NCI-H82 (cell line): ENCODE measurements around the gene RIMBP2.

Source experiments
- DNase-seq: peaks from one replicate; lab custom pipeline; 2025; lab: John Stamatoyannopoulos, UW

Gene RIMBP2

DNA sequence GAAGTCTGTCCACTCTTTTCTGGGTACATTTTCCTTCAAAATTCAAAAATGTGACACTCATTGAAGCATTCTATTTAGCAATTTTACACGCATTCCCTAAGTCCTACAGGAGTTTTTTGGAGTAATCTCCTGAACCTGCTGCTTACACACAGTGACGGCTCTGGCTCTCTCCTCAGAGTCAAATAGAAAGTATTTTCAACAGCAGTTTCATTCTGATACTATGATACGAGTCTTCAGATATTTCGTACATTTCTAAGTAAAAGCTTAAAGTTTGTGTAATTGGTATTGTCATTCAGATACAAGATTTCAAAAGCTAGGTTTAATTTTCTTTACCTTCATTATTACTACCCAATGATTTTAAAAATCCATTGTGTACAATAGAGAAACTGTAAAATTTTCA is 342.0 kb downstream of the RIMBP2 start:
- DNase-seq: no peak

DNA sequence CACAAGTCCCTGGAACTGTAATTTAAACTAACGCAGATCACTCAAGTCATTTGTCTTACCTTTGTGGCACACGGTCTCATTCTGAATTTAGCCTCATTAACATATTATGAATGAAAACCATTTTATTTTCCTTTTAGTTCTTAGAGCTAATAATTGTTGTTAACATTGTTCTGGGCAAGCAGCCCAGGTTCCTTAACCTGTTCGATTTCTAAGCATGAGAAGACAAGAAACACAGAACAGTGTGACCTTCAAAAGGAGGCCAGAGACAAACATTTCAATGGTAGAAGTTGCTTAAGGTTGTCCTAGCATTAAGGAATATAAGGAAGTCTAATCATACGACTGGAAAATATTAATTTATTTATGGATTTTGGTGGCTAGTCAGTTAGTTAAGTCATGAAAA is 343.2 kb downstream of the RIMBP2 start:
- no peak for DNase-seq

DNA sequence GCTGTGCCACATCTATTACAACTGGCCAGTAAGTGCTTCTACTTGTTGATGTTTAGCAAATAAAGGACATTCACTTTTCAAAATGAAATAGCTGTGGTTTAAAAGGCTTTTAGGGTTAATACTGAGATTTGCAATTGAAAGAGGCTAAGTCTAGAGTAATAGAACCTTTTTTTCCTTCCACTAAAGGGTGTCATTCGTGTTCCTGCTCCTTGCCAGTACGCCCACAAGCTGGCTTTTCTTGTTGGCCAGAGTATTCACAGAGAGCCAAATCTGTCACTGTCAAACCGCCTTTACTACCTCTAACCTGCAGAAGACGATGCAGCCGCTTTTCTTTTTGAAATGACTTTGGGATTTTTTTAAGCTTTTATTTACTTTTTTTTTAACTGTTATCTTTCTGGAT is 344.8 kb downstream of the RIMBP2 start:
- DNase-seq: no peak

DNA sequence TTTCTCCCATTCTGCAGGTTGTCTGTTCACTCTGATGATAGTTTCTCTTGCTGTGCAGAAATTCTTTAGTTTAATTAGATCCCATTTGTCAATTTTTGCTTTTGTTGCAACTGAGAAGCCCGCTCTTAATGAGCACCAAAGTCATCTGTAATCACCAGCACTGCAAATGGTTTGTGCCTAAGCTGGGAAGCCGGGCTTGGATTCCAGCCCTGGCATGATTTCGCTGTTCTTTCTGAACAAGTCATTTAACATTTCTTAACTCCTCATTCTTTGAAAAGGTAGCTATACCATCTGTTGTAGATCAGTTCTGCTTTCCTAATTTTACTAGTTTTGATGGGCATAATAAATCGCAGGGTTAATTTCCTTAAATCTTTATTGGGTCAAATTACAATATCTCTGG is 346.3 kb downstream of the RIMBP2 start:
- no peak for DNase-seq

DNA sequence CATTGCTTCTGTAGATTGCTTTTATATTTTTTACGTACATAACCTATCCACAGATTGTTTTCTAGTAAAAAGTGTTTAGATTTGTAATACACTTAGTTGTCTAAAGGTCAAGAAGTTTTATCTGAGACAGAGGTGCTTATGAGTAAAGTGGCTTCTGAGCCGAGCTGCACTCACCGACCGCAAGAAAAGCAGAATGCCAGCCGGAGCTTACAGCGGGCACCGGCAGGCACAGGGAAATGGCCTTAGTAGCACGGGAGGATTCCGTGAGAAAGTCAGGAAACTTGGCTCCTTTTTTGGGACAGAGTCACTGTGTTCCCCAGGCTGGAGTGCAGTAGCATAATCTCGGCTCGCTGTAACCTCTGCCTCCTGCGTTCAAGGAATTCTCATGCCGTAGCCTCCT is 348.6 kb downstream of the RIMBP2 start:
- DNase-seq: no peak

DNA sequence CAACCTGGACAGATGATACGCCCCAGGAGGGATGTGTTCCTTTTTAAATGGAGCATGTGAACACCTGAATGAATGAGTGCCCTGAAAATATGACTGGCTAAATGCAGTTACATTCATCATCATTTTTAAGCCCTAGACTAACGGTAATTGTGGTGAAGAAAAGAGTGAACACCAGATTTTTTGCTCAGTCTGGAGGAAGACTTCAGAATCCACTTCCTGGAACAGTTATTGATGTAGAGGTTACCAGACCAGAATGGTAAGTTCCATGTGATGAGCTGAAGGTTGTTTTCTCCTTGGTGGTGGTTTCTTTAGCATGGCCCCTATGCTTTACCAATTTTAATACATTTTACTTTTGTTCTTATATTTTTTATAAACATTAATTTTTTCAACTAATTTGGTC is 349.1 kb downstream of the RIMBP2 start:
- no peak for DNase-seq

DNA sequence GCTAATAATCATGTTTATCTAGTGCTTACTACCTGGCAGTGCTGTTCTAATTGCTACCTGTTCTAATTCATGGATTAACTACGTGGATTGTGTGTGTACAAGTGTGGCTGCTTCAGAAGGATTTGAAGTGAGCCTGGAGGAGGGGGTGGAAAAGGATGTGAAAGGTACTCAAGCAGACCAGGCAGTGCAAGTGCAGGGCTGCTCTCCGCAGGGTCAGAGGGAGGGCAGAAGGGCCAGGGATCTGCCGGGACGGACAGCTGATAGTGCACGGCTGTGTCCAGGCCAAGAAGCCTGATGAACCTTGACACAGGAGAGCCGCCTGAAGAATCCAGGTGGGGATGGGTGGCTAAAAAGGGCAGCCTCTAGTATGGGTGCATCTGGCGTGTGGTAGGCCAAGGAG is 349.9 kb downstream of the RIMBP2 start:
- no peak for DNase-seq

DNA sequence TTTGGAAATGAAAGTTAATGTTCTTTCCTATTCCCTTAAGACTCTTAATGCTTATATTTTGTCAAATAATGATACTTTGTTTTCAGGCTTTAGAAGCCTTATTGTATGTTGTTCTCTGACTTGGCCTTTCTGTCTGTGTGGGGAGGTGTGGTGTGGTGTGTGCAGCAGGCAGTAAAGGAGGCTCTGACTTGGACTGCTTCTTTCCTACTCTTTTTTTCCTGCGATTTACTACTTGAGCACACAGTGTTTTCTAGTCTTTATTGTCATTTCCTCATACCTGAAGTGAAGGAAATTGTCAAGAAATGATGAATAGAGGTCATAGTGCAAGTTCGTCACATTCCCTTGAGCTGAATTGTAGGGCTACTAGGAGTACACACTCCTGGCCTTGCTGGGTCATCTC is 351.5 kb downstream of the RIMBP2 start:
- DNase-seq: no peak

DNA sequence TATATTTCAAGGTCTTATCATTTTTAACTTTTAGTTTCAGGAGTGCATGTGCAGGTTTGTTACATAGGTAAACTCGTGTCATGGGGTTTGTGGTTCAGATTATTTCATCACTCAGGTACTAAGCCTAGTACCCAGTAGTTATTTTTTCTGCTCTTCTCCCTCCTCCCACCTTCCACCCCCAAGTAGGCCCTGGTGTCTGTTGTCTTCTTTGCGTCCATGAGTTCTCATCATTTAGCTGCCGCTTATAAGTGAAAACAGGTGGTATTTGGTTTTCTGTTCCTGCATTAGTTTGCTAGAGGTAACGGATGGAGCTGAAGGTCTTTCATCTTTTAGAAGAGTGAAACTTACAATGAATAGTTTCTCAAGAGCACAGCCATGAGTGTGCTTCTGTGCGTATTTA is 354.0 kb downstream of the RIMBP2 start:
- DNase-seq: no peak

DNA sequence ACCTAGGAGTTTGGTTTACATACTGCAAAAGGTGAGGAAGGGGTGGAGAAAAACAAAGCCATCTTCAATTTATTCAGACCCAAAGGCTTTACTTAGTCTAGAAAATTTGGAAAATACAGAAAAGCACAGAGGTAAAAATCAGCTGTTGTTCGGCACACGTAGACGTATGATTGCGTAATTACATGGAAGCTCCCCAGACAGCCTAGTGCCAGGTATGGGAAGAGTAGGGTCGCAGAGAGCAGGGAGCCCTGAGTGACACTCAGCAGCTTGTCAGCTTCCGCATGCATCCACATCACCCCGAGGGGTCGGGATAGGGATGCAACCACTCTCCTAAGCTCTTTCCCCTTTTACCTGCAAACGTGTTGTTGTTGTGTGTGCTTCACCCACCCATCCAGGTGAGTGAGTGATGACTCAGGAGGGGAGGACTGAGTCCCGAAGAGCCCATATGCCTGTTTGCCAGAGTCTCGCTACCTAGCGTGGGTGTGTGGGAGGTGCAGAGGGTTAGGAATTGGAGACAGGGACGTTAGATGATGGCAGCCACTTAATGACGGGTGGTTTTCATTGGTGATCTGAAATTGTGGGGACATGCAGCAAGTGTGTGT is 358.3 kb downstream of the RIMBP2 start:
- DNase-seq: no peak

DNA sequence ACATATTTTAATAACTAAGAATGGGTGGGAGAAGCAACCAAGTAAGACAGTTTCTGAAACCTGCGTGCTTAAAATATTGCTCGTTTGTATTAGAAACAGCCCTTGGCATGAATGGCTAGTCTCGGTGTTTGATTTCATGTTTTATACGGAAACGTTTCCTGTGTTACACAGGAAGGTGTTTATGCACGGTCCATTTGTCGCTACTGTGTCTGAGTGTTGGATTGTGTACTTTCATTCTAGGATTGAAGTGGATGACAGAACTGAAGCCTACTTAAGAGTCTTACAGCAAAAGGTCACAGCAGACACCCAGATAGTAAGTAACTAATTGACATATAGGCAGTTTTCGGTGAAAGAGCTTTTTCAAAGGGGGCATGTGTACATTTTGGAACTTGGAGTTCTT is 358.9 kb downstream of the RIMBP2 start:
- no peak for DNase-seq

DNA sequence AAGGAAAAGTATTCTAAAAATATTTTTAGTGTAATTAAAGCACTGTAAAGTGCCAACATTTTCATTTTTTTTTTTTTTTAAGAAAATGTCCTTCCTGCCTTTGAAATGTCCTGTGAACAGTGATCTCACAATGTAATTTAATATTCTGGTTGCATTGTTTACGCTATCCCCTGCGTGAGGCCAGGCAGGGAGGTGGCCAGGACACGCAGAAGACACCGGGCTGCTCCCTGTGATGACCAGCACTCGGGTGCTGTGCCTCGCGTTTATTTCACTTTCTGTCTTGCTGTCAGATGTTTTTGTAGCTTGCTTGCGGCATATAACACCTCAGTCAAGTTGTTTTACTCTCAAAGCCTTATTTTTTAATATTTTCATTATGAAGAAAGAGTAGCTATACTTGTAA is 359.9 kb downstream of the RIMBP2 start:
- DNase-seq: no peak

DNA sequence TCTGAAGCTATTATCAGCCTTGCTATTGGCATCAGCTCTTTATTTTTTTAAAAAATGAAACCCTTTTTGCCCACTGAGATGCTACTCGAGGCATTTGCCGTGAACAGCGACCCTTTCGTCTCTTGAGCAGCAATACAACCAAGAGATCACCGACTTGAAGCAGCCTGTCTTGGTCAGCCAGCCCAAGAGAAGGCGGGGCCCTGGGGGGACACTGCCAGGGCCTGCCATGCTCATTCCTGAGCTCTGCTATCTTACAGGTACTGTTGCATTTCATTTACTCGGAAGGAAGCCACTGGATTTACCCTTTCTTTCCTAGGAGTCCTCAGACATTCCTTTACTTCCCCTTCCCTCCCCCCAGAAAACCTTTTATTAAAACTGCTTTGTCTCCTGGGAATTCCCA is 361.7 kb downstream of the RIMBP2 start:
- no peak for DNase-seq

DNA sequence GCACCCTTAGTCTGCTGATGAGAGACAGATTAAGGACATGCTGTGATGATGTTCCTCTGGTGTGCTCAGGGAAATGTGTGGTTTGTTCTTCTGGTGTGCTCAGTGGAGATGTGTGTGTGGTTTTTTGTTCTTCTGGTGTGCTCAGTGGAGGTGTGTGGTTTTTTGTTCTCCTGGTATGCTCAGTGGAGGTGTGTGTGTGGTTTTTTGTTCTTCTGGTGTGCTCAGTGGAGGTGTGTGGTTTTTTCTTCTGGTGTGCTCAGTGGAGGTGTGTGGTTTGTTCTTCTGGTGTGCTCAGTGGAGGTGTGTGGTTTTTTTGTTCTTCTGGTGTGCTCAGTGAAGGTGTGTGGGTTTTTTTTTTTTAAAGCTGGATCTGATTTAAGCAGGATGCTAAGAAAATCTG is 363.0 kb downstream of the RIMBP2 start:
- DNase-seq: no peak

DNA sequence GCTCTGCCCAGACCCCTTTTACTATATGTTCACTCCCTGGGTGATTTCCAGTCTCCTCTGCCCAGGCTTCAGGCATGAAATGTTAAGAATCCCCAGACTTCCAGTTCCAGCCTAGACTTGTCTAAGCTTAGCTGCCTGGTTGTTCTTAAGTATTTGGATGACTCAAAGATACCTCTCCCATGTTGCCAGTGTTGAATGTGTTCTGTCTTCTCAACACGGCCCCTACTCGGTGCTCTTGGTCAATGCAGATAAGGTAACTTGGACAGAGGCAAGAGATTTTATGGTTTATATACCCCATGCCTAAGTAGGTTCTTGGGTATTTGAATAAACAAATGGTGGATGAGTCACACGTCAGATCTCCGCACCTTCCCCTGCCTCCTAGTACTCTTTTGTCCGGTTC is 364.8 kb downstream of the RIMBP2 start:
- DNase-seq: no peak

DNA sequence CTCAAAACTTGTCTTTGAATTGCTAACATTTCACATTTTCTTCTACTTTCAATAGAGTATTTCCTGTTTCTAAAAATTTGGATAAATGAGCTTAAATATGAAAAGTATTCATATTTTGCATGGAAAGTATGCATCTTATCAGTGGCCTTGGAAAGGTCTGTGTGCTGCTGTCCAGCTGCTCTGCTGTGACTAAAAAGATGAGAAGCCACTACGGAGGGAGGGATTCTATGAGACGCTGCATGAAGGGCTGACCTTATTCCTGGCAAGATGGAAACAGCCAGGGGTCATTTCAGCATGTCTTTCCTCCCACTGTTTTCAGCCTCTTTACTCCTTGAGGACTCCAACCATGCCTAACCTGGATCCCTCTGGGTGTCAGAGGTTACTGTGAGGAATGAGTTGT is 365.4 kb downstream of the RIMBP2 start:
- no peak for DNase-seq

DNA sequence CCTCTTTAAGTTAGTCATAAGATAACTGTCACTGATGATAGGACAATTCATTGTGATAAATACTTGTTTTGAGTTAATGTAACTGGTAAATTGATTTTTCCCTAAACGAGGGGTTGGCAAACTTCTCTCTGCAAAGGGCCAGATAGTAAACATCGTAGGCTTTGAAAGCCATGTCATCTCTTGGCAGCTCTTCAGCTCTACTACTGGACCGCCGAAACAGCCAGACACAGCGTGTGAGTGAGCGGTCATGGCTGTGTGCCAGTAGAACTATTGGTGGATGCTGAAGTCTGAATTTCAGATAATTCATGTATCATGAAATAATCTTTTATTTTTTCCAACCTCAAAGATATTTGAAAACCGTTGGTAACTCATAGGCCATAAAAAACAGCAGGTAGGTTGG is 368.5 kb downstream of the RIMBP2 start:
- DNase-seq: no peak
